Neuron (in vitro differentiated cells): ENCODE data around the gene VAPB.
"Not testable (repeated sequence)": the region's sequence is repeated elsewhere in the genome, so short reads cannot be mapped to it uniquely, and the experiment has no call there.

Experiments
- H2AFZ ChIP-seq: one replicate; pipeline ENCODE4 v1.6.1; 2013; ENCODE audit warnings: low read depth, mild to moderate bottlenecking, inconsistent platforms, low read length, moderate library complexity
- H3K27me3 ChIP-seq: one replicate; pipeline ENCODE4 v1.6.1; 2013; ENCODE audit warnings: low read length; ENCODE audit not compliant: insufficient read depth
- H3K36me3 ChIP-seq: one replicate; pipeline ENCODE4 v1.6.1; 2013; ENCODE audit warnings: low read length; ENCODE audit not compliant: insufficient read depth
- H3K4me1 ChIP-seq: one replicate; pipeline ENCODE4 v1.6.1; 2013; ENCODE audit warnings: low read length; ENCODE audit not compliant: insufficient read depth
- H3K4me3 ChIP-seq: 2 replicates; pipeline ENCODE4 v1.5.1; 2013; ENCODE audit warnings: mild to moderate bottlenecking, low read length, moderate library complexity
- H3K9me3 ChIP-seq: one replicate; pipeline ENCODE4 v1.6.1; 2013; ENCODE audit warnings: low read length

VAPB gene

GRCh38 chr20:58418949-58419748, 30.1 kb downstream of the VAPB start:
- no peaks in the 10 kb centered on the region for H3K27me3 ChIP-seq
- no peak overlapping the region for H3K4me3 ChIP-seq
- H3K4me1 ChIP-seq = no peaks in the 10 kb centered on the region
- peaks cover 43% of the 10 kb centered on the region for H3K36me3 ChIP-seq
- no peak overlapping the region for H2AFZ ChIP-seq
- peaks cover 4% of the 10 kb centered on the region for H3K9me3 ChIP-seq

- H3K27me3 ChIP-seq = no peaks in the 10 kb centered on the region
- no peak overlapping the region for H2AFZ ChIP-seq
- H3K4me3 ChIP-seq = no peak overlapping the region
- no peaks in the 10 kb centered on the region for H3K4me1 ChIP-seq
- H3K9me3 ChIP-seq = no peaks in the 10 kb centered on the region
- H3K36me3 ChIP-seq = peaks cover 40% of the 10 kb centered on the region
Observed at GRCh38 chr20:58420798-58421496, 31.9 kb downstream of the VAPB start.

- H3K27me3 ChIP-seq = no peaks in the 10 kb centered on the region
- H3K4me1 ChIP-seq = no peaks in the 10 kb centered on the region
- peaks cover 3% of the 10 kb centered on the region for H3K9me3 ChIP-seq
- H3K36me3 ChIP-seq = peaks cover 36% of the 10 kb centered on the region
- no peak overlapping the region for H3K4me3 ChIP-seq
- no peak overlapping the region for H2AFZ ChIP-seq
Observed at GRCh38 chr20:58421497-58421850, 32.4 kb downstream of the VAPB start.

GRCh38 chr20:58424218-58424969, 35.4 kb downstream of the VAPB start:
- Histone ChIP-seq H3K9me3 (peaks cover 9% of the 10 kb centered on the region), H3K27me3 (no peaks in the 10 kb centered on the region), H3K36me3 (peaks cover 27% of the 10 kb centered on the region), H3K4me3 (no peak overlapping the region), H2AFZ (no peak overlapping the region), H3K4me1 (no peaks in the 10 kb centered on the region)

- H3K4me1 ChIP-seq, H3K36me3 ChIP-seq, H3K27me3 ChIP-seq, H3K9me3 ChIP-seq, H3K4me3 ChIP-seq, H2AFZ ChIP-seq: not testable (repeated sequence)
Observed at GRCh38 chr20:58427571-58427970, 38.5 kb downstream of the VAPB start.

GRCh38 chr20:58428364-58428763, 39.3 kb downstream of the VAPB start:
- Histone ChIP-seq H3K4me1 (no peaks in the 10 kb centered on the region), H3K36me3 (peaks cover 5% of the 10 kb centered on the region), H3K4me3 (no peak overlapping the region), H2AFZ (no peak overlapping the region), H3K27me3 (no peaks in the 10 kb centered on the region), H3K9me3 (peaks cover 9% of the 10 kb centered on the region)

GRCh38 chr20:58429303-58429702, 40.3 kb downstream of the VAPB start:
- H3K9me3 ChIP-seq = peaks cover 9% of the 10 kb centered on the region
- H3K4me3 ChIP-seq = no peak overlapping the region
- no peak overlapping the region for H2AFZ ChIP-seq
- H3K27me3 ChIP-seq = no peaks in the 10 kb centered on the region
- peaks cover 5% of the 10 kb centered on the region for H3K36me3 ChIP-seq
- no peaks in the 10 kb centered on the region for H3K4me1 ChIP-seq

GRCh38 chr20:58431134-58431533, 42.1 kb downstream of the VAPB start:
- peaks cover 7% of the 10 kb centered on the region for H3K36me3 ChIP-seq
- no peak overlapping the region for H3K4me3 ChIP-seq
- peaks cover 8% of the 10 kb centered on the region for H3K9me3 ChIP-seq
- no peaks in the 10 kb centered on the region for H3K27me3 ChIP-seq
- no peaks in the 10 kb centered on the region for H3K4me1 ChIP-seq
- H2AFZ ChIP-seq = no peak overlapping the region

GRCh38 chr20:58432186-58432954, 43.3 kb downstream of the VAPB start:
- Histone ChIP-seq H3K9me3 (peaks cover 3% of the 10 kb centered on the region), H2AFZ (no peak overlapping the region), H3K36me3 (peaks cover 7% of the 10 kb centered on the region), H3K4me3 (no peak overlapping the region), H3K4me1 (no peaks in the 10 kb centered on the region), H3K27me3 (no peaks in the 10 kb centered on the region)

GRCh38 chr20:58433029-58433647, 44.1 kb downstream of the VAPB start:
- Histone ChIP-seq H3K4me1 (no peaks in the 10 kb centered on the region), H3K9me3 (peaks cover 2% of the 10 kb centered on the region), H3K36me3 (peaks cover 7% of the 10 kb centered on the region), H3K27me3 (no peaks in the 10 kb centered on the region), H3K4me3 (no peak overlapping the region), H2AFZ (no peak overlapping the region)

GRCh38 chr20:58433759-58434158, 44.7 kb downstream of the VAPB start:
- Histone ChIP-seq H2AFZ (no peak overlapping the region), H3K4me1 (no peaks in the 10 kb centered on the region), H3K36me3 (peaks cover 11% of the 10 kb centered on the region), H3K27me3 (no peaks in the 10 kb centered on the region), H3K9me3 (peaks cover under 1% of the 10 kb centered on the region), H3K4me3 (no peak overlapping the region)

- H3K36me3 ChIP-seq = peaks cover 11% of the 10 kb centered on the region
- no peak overlapping the region for H2AFZ ChIP-seq
- no peaks in the 10 kb centered on the region for H3K27me3 ChIP-seq
Observed at GRCh38 chr20:58434326-58434725, 45.3 kb downstream of the VAPB start.

More at GRCh38 chr20:58434326-58434725, 45.3 kb downstream of the VAPB start:
- H3K4me1 ChIP-seq = no peaks in the 10 kb centered on the region
- no peaks in the 10 kb centered on the region for H3K9me3 ChIP-seq
- no peak overlapping the region for H3K4me3 ChIP-seq
